CD1c-positive myeloid dendritic cell (primary cell): ENCODE measurements around the gene SGCD.

Experiments
- DNase-seq: peaks from one replicate; pipeline ENCODE4 v3.0.0-alpha.2; 2016; ENCODE audit errors: extremely low spot score

The SGCD gene

DNA sequence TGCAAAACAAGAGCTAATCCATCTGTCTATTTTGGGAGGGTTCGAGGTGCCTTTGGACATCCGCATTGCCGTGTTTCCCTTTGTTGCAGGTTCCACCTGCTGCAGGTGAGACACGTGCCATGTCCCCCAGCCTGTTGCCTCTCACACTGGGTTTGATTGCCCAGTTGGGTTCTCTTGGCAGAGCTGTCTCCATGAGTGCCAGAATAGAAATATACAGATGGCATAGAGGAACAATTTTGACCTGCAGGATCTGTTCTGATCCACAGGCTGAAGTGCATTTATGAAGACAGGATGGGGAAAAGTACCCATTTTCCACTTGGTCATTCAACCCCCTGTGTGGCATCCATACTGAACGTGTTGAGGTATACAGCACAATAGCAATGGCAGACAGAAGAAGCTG is 178.1 kb downstream of the SGCD start:
- no peak for DNase-seq

DNA sequence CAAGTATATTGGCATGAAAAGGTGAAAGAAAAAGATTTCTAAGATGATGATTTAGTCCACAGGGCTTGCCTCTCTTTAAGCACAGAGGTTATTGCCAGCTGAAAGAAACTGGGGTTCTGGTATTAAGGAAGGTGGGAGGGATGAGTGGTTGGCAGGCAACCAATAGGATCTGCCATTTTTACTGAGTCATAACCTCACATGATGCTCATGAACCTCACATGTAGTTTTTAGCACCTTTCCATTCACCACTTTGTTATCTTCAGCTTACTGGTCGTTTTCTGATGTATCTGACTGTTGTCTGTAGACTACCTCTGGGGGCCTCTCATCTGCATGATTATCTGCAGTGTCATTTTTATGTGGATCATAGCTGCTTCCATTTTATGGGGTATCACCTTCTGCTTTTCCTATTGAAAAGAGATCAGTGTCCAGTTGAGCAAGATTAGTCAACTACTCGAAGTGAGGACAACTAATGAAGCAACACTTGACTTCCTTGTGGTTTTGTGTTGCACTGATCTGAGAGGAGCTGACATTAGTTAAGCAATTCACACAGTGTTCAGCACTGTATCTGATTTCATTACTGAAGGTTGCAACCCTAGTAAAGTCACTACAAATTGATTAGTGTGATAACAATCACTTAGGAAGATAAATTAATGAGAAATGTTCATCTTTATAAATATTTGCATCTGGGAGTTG is 186.3 kb downstream of the SGCD start:
- DNase-seq = no peak

DNA sequence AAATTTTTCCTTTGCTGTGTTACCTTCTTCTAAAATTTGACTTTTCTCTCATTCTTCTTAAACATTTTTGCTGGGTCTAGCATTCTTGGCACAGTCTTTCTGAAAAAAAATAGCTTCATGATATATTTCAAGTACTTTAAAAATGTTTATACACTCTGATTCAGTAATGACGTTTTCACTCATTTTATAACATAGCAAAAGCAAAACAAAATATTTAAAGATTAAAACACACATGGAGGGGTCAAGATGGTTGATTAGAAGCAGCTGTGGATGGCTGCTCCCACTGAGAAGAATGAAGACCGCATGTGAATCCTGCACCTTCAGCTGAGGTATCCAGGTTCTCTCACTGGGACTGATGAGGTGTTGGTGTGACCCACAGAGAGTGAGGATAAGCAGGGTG is 188.2 kb downstream of the SGCD start:
- no peak for DNase-seq

- DNase-seq = no peak
Measured at GRCh38 chr5:156515803-156516360, 188.9 kb downstream of the SGCD start.

DNA sequence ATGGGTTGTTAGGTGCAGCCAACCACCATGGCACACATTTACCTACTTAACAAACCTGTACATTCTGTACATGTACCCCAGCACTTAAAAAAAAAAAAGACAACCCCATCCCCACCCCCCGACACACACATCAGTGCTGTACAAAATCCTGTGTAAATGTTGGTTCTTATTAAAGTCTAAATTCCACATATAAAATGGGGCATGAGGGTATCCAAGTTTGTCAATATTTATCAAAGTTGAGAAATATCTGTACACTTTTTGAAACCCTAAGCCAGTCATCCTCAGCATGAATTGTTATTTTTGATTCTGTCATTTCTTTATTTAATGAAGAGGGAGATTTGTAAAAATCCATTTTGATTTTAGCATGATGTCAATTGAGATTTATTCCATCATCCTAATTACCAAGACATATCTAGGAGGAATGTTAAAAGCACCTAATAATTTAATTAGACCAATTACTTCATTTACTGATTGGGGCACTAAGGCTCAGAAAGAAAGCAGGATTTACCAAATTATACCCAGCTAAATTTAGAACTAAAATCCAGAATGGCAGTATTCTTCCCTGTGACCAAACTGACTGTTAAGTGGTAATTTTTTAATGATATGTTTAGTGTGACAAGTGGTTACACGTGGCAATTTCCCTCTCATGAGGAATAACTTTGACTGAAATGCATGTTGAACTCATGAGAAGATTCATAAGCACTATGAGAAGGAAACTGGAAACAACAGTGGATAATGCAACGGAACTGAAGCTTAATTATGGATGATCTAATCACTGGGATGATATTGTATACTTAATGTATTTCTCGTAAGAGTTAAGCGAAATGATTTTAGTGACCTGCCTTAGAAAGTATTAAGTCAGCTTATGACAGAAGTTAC is 195.9 kb downstream of the SGCD start:
- no peak for DNase-seq

DNA sequence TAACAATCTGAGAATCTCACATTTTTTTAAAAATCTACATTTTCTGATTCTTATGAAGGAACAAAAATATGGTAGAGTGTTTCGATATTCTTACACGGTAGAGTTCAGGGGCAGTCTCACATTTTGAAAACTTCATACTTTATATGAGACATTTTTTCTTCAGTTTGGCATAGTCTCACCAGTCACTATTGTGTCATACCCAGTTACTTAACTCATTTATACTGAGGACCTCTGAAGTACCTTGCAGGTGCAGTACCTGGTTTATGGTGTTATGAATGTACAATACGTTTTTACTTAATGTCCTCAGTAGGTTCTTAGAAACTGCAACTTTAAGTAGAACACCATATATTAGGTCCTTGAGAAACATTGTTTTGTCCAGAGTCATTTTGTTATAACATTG is 196.6 kb downstream of the SGCD start:
- DNase-seq = no peak

GRCh38 chr5:156526081-156526925 is 199.3 kb downstream of the SGCD start:
- DNase-seq = no peak

GRCh38 chr5:156527611-156528010 is 200.6 kb downstream of the SGCD start:
- no peak for DNase-seq

GRCh38 chr5:156528673-156529072 is 201.7 kb downstream of the SGCD start:
- no peak for DNase-seq

GRCh38 chr5:156529892-156530291 is 202.9 kb downstream of the SGCD start:
- no peak for DNase-seq

- DNase-seq = no peak
Measured at GRCh38 chr5:156531199-156531598, 204.2 kb downstream of the SGCD start.

DNA sequence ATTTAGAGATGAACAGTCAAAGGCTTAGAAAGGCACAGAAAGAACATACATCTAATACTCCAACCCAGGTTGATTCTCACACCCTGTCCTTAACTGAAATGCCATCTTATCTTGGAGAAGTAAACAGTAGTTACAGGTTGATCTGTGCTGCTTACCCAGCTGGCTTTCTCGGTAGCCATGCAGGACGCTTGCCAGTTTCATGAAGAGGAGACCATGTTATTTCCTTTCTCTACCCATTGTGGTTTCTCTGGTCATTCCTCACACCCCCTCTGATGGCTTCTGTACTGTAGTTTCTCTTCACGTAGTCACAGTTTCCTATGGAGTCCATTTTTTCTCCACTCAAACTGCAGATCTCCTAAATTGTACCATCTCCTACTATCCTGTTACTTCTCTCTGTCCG is 206.0 kb downstream of the SGCD start:
- no peak for DNase-seq

DNA sequence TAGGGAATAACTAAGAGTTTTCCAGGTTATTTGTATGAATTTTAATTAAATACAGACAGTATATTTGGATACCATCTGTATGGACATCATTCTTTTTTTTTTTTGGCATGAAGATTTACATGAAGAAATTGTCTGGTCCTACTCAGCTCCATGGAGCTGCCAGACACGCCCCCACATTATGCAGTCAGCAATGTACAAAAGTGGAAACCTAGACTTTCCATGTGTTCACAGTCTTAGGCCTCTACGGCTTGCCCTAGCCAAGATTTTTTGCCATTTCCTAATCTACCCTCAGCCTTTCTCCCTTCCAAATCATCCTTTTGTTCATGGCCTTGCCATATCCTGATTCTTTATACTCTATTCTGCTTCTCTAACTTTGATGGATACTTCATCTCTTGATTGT is 207.1 kb downstream of the SGCD start:
- no peak for DNase-seq

DNA sequence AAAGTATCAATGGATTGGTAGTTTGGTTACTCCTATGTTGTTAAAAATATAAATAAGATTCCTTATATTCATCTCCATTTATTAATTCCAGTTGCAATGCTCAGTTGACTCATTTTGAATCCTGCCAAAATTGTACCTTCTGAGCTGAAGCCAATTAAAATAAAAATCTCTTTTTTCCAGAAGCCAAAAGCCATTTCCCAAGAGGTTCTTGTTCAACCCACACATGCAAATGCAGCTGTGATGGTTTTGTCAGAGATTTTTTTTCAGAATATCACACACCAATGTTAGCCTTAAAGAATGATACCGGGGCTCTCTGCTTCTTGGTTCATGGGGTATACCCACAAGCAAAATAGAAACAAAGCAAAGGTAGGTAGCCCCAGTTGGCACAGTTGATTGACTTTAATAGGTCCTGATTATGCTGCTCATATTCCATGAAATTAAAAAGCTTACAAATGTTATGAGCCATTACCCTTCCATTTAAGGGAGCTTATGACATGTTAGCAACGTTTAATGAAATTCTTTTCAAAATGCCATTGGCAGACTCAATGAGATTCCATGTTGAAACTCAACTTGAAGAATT is 208.0 kb downstream of the SGCD start:
- DNase-seq = no peak

DNA sequence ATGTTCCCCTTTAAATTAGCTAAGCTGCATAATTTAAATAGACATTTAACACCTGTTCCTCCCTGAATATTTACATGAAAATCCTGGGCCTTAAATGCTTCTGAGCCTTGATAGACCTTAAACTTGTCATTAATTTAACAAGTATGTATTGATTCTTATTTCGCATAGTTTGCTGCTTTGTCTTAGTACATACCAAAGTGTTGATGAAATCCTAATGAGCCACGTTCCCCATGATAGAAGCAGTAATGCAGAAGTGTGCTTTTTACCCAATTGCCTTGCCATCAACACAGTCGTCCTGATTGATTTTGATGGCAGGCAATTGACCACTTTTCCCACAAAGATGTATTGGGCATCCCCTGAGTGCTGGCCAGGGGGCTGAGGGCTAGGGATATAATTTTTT is 213.5 kb downstream of the SGCD start:
- no peak for DNase-seq

- DNase-seq = no peak
Measured at GRCh38 chr5:156541582-156541981, 214.6 kb downstream of the SGCD start.

DNA sequence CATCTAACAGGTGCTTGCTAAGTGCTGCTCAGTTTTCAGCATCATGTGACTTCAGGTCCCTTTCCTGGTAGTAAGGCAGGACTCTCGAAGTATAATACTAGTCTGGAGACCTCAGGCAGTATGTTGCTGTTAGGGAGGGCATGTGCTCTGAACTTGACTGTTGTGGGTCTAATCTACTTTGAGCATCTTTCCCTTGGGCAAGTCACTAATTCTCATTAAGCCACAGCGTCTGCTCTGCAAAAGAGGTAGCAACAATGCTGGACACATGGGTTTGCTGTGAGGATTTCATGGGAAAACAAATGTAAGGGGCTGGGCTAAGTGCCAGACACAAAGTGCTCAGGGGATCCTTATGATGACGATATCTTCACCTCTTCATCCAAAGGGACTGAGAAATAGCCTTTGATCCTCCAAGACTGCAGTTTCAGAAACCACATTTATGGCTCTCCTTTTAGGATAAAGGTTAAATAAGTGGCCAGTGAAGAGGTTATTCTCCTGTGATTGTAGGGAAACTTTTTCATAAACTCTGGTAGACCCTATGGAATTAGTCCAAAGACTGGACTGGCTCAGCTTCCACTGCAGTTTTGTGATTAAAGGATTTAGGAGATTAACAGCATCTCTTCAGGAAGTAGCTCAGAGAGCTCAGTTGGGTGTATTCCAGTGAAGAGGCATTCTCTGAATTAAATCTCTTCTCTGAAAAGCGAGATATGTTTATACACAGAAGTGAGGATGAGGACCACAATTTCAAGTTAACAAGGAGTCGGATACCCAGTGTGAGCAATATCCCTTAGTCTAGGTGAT is 216.6 kb downstream of the SGCD start:
- DNase-seq = no peak

- no peak for DNase-seq
Measured at GRCh38 chr5:156552855-156553358, 225.9 kb downstream of the SGCD start.

DNA sequence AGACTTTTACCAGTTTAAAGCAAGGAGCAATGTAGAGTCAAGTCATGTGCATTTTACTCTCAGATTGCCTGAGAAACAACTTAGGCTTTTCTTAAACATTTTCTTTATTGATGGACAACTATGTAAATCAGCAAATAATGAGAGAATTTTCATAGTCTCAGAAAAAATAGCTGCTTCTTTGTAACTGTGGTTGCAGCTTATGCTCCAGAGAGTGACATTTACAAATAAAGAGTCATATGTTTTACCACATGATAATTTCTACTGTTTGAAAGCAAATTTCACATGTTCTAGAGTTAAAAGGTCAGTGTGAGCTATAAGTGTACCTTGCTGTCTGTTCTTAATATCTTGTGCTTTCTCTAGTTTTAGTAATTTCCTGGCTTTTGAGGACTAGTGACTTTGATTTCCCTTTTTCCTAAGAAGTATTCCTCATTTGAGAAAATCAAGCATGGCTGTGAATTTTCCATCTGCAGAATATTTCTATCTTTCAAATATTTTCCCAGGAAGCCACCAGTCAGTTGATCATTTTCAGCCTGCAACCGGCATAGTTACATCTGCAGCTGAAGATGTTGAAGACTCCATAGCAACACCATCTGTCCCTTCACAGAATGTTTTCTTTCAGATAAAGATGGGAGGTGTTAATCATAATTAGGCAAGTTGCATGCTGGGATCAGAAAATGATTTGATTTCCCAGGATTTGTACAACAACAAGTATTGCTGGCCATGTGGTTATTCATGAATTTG is 229.9 kb downstream of the SGCD start:
- no peak for DNase-seq

GRCh38 chr5:156560002-156560401 is 233.0 kb downstream of the SGCD start:
- DNase-seq = no peak
